Kidney (tissue), 14 donors: Measurements from ENCODE around the gene ZFPM1. TPM values are rescaled to one million over a fixed set of nuclear protein-coding genes. Genes with fewer than 3 reads are reported as not detected.

Experiments used
- DNase-seq, 5 donors: peaks; one replicate each; pipeline ENCODE4 v3.0.0-alpha.2; 2013 to 2020
- FAIRE-seq: peaks from 2 replicates; lab custom pipeline; 2012; peaks lifted over from hg19 to GRCh38; lab: Jason Lieb, UNC
- H3K27ac ChIP-seq, 2 donors: one replicate each; pipeline ENCODE4 v1.7.0; 2013; ENCODE audit warnings: low read depth in 2 of 2, low read length in 2 of 2, inconsistent platforms in 1 of 2
- H3K27me3 ChIP-seq: one replicate; pipeline ENCODE4 v1.7.1; 2013; ENCODE audit warnings: low read length, inconsistent platforms; ENCODE audit not compliant: control insufficient read depth, insufficient read depth
- H3K36me3 ChIP-seq, 3 donors: one replicate each; pipeline versions ENCODE4 v1.7.0 to v1.7.1; 2013; ENCODE audit warnings: low read length in 3 of 3, control low read depth in 1 of 3, inconsistent platforms in 1 of 3; ENCODE audit not compliant: insufficient read depth in 3 of 3, control insufficient read depth in 2 of 3
- H3K4me1 ChIP-seq, 3 donors: one replicate each; pipeline versions ENCODE4 v1.7.0 to v1.7.1; 2013; ENCODE audit warnings: low read length in 3 of 3, inconsistent platforms in 1 of 3, low read depth in 1 of 3; ENCODE audit not compliant: control insufficient read depth in 2 of 3, insufficient read depth in 2 of 3
- H3K4me3 ChIP-seq, 3 donors: one replicate each; pipeline versions ENCODE4 v1.7.0 to v1.8.1; 2013; ENCODE audit warnings: low read length in 3 of 3, control low read depth in 1 of 3, inconsistent platforms in 1 of 3
- H3K9ac ChIP-seq, 3 donors: one replicate each; pipeline versions ENCODE4 v1.7.0 to v1.7.1; 2013; ENCODE audit warnings: low read length in 3 of 3, control low read depth in 1 of 3, inconsistent platforms in 1 of 3
- H3K9me3 ChIP-seq, 3 donors: one replicate each; pipeline versions ENCODE4 v1.7.0 to v1.7.1; 2013; ENCODE audit warnings: low read length in 3 of 3, control low read depth in 1 of 3, inconsistent platforms in 1 of 3; ENCODE audit not compliant: control insufficient read depth in 2 of 3, insufficient read depth in 1 of 3
- CTCF ChIP-seq: IDR thresholded peaks from 3 replicates; pipeline ENCODE4 v1.5.1; 2012; ENCODE audit warnings: mild to moderate bottlenecking, moderate library complexity, borderline replicate concordance; ENCODE audit not compliant: insufficient read depth; ENCODE audit errors: extremely low read depth
- intact Hi-C: fragments of 100-400 bp; cut with DNase I; formaldehyde crosslinking; loops from one replicate; pipeline ENCODE4 v1.11.1; 2022
- polyA plus RNA-seq: library from polyadenylated mRNA; stranded (reverse); fragments of 350-450 nt; fragmentation: Illumina TruSeq; extraction: RNeasy Lipid Tissue Mini Kit (QIAGEN cat#74804); gene quantifications from one replicate; pipeline ENCODE4 v1.2.3, GENCODE V29; 2014; ENCODE audit warnings: low read depth, low replicate concordance; ENCODE audit not compliant: insufficient read depth
- total RNA-seq: library from RNA; stranded (reverse); fragmentation: NEBNext Ultra II Directional; extraction: Animal tissue kit (Norgen Biotek cat#: 25700); gene quantifications from one replicate; pipeline ENCODE4 v1.2.1, GENCODE V29; 2021
- donor health status: control.
- donor health status: control.
- donor health status: control.
- donor health status: control.
- donor health status: control.
- donor health status: DM: yes; HTN: yes; CAD: no.
- donor health status: Normal renal cell carcinoma (clear cell type).

The ZFPM1 gene
- total and polyA plus RNA-seq, 2 donors from 2014 or later = 1.9 to 9.2 TPM

- TF ChIP-seq CTCF = no peak
- Histone ChIP-seq H3K27ac (no peak overlapping the region), H3K9me3 (no peaks in the 10 kb centered on the region), H3K27me3 (peaks cover 5% of the 10 kb centered on the region), H3K36me3 (no peaks in the 10 kb centered on the region), H3K4me3 (no peak overlapping the region), H3K9ac (no peak overlapping the region), H3K4me1 (peaks cover 0 to 13% (median 0%) of the 10 kb centered on the region in 3 donors)
- intact Hi-C loops = no loop called here
- FAIRE-seq = no peak
- peak in 1 of 5 donors; percentile 60 for DNase-seq
Measured at GRCh38 chr16:88536510-88536909, 83.4 kb downstream of the ZFPM1 start.

DNA sequence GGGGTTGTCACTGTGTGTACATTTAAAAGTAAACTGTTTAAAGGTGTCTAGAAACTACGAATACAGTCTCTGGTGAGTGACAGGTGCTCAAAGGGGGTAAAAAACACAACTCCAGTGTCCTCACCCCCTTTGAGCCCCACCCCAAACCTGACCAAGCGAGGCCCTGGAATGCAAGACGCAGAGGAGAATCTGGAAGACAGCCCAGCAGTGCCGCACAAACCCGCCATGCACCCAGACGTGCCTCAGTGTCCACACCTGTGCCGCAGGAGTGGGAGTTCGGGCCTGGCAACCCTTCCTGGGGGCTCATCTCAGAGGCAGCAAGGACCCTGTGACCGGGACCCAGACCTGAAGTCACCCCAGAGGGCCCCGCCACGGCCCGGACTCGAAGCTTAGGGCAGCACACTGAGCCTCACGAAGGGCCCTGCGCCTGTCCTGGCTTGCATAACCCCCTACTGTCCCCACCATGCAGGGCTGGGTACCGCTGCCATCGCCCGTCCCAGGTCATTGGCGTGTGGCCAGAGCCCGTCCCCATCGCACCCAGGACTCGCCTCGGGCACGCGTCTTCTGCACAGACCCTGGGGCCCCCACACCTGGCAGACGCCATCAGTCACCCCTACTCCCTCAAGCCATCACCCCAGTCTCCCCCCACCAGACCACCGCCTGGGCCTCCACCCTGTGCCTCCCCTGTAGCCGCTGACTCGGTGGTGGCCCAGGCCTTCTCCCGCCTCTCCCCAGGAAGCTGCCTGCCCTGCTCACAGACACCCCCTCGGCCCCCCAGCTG, 84.1 kb downstream of the ZFPM1 start:
- peaks cover 0 to 13% (median 0%) of the 10 kb centered on the region in 3 donors for H3K4me1 ChIP-seq
- no peak for TF ChIP-seq CTCF
- H3K36me3 ChIP-seq = no peaks in the 10 kb centered on the region
- H3K9me3 ChIP-seq = no peaks in the 10 kb centered on the region
- intact Hi-C loops = no loop called here
- no peak overlapping the region for H3K4me3 ChIP-seq
- peaks cover 5% of the 10 kb centered on the region for H3K27me3 ChIP-seq
- FAIRE-seq (no peak), DNase-seq (peak in 2 of 5 donors; percentile 58 to 74)
- H3K27ac ChIP-seq = no peak overlapping the region
- H3K9ac ChIP-seq = no peak overlapping the region

- intact Hi-C loops = no loop called here
- peaks cover 5% of the 10 kb centered on the region for H3K27me3 ChIP-seq
- DNase-seq (peak in 2 of 5 donors; percentile 55 to 59), FAIRE-seq (no peak)
- TF ChIP-seq CTCF = no peak
- H3K9ac ChIP-seq = no peak overlapping the region
- H3K27ac ChIP-seq = no peak overlapping the region
- H3K9me3 ChIP-seq = no peaks in the 10 kb centered on the region
- H3K4me3 ChIP-seq = no peak overlapping the region
- no peaks in the 10 kb centered on the region for H3K36me3 ChIP-seq
- H3K4me1 ChIP-seq = peaks cover 0 to 9% (median 0%) of the 10 kb centered on the region in 3 donors
Measured at GRCh38 chr16:88537859-88538258, 84.8 kb downstream of the ZFPM1 start.
